ENCODE results near the gene DDIT3.

DDIT3 gene

DNA sequence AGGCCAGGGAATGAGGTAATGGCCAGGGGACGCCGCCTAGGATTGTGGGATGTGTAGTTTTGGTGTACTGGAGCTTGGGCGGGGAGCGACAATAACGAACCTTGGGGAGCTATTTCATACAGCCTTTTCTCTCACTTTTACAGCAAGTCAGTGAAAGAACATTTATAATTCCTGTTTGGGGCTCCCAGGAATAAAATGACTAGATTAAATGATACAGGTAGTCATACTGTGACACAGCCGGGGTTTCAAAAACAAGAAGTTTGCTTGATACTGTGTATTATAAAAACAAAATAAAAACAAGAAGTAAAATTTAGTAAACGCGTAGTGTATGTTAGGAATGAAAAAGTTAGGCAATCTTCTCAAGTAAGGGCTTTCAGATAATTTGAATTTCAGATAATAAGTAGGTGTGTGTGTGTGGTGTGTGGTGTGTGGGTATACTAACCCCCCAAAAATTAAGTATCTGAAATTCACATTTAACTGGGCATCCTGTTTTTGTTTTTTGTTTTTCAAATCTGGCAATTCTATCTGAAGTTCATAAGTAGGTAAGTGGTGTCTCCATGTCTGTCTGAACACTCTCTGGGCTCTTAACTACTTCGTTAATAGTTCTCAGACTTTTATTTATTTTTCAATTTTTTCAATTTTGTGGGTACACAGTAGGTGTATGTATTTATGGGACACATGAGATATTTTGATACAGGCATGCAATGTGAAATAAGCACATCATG, 27.1 kb upstream of the DDIT3 start:
- DNase-seq (ENCODE audit: low read depth in 2 of 2), result no peak

- peak; percentile 84 to 90 for DNase-seq (ENCODE audit: low read depth in 2 of 2)
Measured at GRCh38 chr12:57546438-57547287, 26.3 kb upstream of the DDIT3 start, which contains the start of gene DCTN2. Gene DCTN2, minus strand, starts transcription at chr12:57547192. Its CDS starts 129 bp downstream, at chr12:57547063.

GRCh38 chr12:57545809-57546437, 25.6 kb upstream of the DDIT3 start:
- no peak for DNase-seq (ENCODE audit: low read depth in 2 of 2)

DNA sequence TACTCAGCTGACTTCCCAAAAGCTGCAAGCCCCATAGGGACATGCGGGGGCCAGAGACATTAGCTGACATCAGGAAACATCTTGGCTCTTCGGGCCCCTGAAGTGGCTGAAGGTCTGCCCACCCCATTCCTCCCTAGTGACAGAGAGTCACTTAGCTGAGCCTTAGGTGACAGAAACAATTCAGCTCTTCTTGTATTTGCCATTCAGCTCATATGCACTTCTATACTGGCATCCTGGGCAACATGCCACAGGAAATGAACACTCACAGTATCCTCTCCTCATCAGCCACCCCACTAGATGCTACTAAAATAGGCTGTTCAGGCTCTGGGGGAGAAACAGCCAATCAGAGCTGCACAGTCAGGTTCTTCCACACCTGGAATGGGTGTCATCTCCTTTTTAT, 23.3 kb upstream of the DDIT3 start:
- no peak for DNase-seq (ENCODE audit: low read depth in 2 of 2)

GRCh38 chr12:57541717-57542116, 21.4 kb upstream of the DDIT3 start:
- DNase-seq (ENCODE audit: low read depth in 2 of 2), result no peak

DNA sequence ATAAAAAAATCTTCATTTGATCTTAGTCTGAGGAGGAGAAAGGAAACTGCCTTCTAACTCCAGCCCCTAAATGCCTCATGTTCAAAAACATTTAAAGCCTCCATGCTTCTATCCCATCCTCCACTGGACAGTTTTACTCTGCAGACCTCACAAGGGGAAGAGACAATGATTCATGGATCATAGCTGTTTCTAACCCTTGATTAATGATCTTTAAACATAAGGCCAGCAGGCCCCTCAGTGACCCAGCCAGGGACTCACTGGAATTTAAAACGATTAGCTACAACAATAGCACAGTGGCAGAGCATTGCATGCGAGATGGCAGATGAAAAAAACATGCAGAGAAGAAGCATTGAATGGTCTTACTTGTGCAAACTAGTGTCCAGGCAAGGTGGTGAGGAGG, 20.7 kb upstream of the DDIT3 start:
- no peak for DNase-seq (ENCODE audit: low read depth in 2 of 2)

- no peak for DNase-seq (ENCODE audit: low read depth in 2 of 2)
Measured at GRCh38 chr12:57539134-57539768, 18.9 kb upstream of the DDIT3 start.

DNA sequence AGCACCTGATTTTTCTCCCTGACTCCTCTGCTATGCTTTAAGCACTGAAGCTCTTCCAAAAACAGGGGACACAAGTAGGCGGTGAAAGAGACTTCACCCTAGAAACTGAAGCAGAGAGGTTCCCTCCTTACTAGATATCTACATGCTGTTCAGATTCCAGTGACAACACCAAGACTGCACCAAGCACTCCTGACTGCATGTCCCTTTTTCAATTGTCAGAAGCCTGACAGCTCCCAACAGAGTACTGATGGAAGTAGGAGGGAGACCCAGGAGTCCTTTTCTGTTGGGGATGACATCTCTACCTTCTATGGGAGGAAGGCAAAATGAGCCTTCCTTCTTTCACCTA, 16.3 kb upstream of the DDIT3 start:
- DNase-seq (ENCODE audit: low read depth in 2 of 2), result no peak

GRCh38 chr12:57535764-57536596, 15.7 kb upstream of the DDIT3 start:
- no peak for DNase-seq (ENCODE audit: low read depth in 2 of 2)

GRCh38 chr12:57534991-57535543, 14.8 kb upstream of the DDIT3 start:
- DNase-seq (ENCODE audit: low read depth in 2 of 2), result no peak

DNA sequence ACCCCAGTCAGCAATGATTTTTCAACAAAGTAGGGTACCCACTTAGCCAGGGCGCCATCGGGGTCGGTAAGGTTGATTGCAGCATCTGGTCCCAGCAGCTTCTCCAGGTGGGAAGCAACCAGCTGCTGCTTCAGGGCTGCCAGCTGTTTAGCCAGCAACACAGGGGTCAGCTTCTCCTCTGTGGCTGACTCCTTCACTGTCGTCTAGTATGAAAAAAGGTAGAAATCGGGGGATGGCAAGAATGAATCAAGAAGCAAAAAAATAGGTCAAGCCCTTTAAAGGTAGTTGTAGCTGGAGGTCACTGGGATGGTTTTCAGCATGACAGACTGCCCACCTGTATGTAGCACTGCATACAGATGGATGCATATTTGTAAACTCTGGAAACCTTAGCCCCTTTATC, 13.9 kb upstream of the DDIT3 start:
- DNase-seq (ENCODE audit: low read depth in 2 of 2), result no peak

GRCh38 chr12:57533108-57533507, 12.8 kb upstream of the DDIT3 start:
- no peak for DNase-seq (ENCODE audit: low read depth in 2 of 2)

DNA sequence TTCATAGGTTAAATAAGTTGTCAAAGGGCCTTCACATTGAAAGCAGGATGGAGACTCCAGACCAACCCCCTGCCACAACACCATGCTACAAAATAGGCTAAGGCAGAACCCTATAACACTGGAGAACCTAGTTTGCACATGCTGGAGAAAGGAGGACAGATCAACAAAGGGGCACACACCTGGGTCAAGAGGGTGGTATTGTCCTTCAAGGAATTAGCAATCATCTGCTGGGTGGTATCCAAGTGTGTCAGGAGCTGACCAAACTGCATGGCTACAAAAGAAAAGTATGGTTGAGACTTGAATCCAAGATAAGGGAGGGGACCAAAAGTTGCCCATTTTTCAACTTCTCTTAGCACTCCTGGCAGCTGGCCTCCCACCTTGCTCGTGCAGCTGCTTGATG, 11.5 kb upstream of the DDIT3 start:
- DNase-seq (ENCODE audit: low read depth in 2 of 2), result no peak

GRCh38 chr12:57530396-57531142, 10.3 kb upstream of the DDIT3 start:
- no peak for DNase-seq (ENCODE audit: low read depth in 2 of 2)

GRCh38 chr12:57529831-57530230, 9.5 kb upstream of the DDIT3 start:
- DNase-seq (ENCODE audit: low read depth in 2 of 2), result no peak

DNA sequence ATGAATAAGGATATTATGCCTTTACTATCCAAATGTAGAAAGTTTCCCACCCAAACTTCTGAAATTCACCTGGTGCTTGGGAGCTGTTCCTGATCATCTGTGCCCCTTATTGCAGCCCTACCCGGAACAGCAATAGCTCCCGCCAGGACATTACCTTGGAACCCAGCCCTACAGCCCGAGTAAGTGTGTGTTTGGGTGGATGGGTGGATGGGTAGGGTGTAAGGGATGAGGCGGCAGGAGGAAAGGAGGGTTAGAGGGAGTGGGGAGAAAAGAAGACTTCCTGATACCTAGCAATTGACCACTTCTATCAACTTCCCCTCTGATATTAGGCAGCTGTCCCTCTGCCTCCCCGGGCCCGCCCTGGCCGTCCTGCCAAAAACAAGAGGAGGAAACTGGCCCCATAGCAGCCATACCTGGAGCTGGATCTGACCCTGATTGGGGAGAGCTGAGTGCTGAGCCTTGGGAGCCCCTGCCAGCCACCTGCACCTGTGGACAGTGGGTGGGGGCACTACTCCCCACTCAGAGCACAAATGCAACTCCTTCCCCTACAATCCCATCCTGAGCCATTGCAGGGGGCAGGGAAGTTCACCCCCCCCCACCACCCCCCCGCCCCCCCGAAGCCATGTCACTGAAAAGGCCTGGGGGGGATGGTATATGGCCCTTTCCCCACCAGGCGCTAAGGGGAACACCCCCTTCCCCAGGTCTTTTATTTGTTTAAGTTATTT, 8.7 kb upstream of the DDIT3 start:
- DNase-seq (ENCODE audit: low read depth in 2 of 2), result no peak

DNA sequence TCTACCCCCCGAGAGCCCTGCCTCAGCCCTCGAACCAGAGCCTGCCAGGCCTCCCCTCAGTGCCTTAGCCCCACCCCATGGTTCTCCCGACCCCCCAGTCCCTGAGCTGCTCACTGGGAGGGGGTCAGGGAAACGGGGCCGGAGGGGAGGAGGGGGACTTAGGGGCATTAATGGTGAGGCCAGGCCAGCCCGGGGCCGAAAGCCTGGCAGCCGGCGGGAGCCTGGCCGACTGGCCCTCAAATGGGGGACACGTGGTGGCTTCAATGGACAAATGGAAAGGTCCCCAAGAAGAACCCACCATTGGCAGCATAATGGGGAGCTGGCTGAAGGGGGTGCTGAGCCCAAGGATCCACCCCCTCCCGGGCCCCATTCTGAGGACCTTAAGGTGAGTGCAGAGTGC, 7.9 kb upstream of the DDIT3 start:
- no peak for DNase-seq (ENCODE audit: low read depth in 2 of 2)

GRCh38 chr12:57527184-57527583, 6.9 kb upstream of the DDIT3 start:
- DNase-seq (ENCODE audit: low read depth in 2 of 2), result no peak

GRCh38 chr12:57526477-57527126, 6.3 kb upstream of the DDIT3 start:
- DNase-seq (ENCODE audit: low read depth in 2 of 2), result no peak
